ENCODE results near the gene OR2A12. TPM values are rescaled to one million over a fixed set of nuclear protein-coding genes. Genes with fewer than 3 reads are reported as not detected.

The OR2A12 gene, protein sequence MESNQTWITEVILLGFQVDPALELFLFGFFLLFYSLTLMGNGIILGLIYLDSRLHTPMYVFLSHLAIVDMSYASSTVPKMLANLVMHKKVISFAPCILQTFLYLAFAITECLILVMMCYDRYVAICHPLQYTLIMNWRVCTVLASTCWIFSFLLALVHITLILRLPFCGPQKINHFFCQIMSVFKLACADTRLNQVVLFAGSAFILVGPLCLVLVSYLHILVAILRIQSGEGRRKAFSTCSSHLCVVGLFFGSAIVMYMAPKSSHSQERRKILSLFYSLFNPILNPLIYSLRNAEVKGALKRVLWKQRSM
- not detected in 2 replicates for total RNA-seq (ENCODE audit: low replicate concordance)

DNA sequence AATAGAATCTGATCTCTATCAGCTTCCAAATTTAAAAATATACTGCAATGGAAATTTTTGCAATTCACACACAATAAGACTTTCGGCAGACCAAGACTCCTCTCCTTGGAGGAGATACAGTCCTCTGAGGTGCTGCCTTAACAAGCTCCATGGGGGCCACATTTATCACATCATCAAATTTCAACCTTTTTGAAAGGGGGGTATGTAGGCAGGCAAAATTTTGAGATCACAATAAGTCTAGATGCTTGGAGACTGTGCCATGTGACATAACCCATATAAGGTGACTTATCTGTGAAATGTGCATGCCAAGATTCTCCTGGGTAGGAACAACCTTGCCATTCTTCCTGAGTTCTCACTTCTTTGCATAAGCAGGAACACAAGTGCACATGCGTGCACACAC lies at the start of gene OR2A12:
TSS of gene OR2A12 (plus strand) at position 301 of the 400 bp plus-strand sequence. CDS start 8,830 bp downstream, outside the sequence.

GRCh38 chr7:144048648-144049047 lies 37.4 kb upstream of the OR2A12 start, which contains the start of gene OR2A5:
TSS of gene OR2A5 (plus strand) at chr7:144048948. CDS start at chr7:144050402, 1,454 bp downstream.

GRCh38 chr7:144069511-144069910 lies 16.6 kb upstream of the OR2A12 start, which contains the start of gene OR2A25:
TSS of gene OR2A25 (plus strand) at chr7:144069811. CDS start at chr7:144074220, 4,409 bp downstream.

DNA sequence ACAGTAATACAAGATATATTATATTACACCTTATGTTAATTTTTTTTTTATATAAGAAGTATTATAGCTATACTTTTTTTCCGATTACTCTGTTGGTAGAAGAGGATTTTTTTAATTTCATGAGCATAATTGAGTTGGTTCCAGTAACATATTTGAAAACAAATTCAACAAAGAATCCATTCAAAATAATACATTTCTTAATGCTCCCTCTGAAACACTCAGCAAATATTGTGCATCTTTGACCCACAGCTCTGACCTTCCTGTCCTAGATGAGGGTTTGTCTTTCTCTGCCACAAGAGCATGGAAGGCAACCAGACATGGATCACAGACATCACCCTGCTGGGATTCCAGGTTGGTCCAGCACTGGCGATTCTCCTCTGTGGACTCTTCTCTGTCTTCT lies 23.2 kb downstream of the OR2A12 start, which contains the start of gene OR2A2:
TSS of gene OR2A2 (plus strand) at position 301 of the 400 bp plus-strand sequence. CDS start at position 301, 0 bp downstream.

GRCh38 chr7:144122876-144123275 lies 36.8 kb downstream of the OR2A12 start, which contains the start of gene OR2A14:
TSS of gene OR2A14 (plus strand) at chr7:144123176. CDS start at chr7:144129113, 5,937 bp downstream.

Other genes starting within 250 kb of the OR2A12 start
- gene TCAF1, start 184.1 kb upstream of the OR2A12 start, total RNA-seq (ENCODE audit: low replicate concordance): 30.0 and 55.7 TPM in 2 replicates
- gene OR2F2, start 151.0 kb upstream of the OR2A12 start, total RNA-seq (ENCODE audit: low replicate concordance): not detected in 2 replicates
- not detected in 2 replicates for gene OR2F1, start 131.4 kb upstream of the OR2A12 start, total RNA-seq (ENCODE audit: low replicate concordance)
- gene OR6B1, start 86.0 kb upstream of the OR2A12 start, total RNA-seq (ENCODE audit: low replicate concordance): not detected in 2 replicates
- gene OR2A5, start 37.3 kb upstream of the OR2A12 start, total RNA-seq (ENCODE audit: low replicate concordance): not detected in 2 replicates
- not detected in 2 replicates for gene OR2A25, start 16.5 kb upstream of the OR2A12 start, total RNA-seq (ENCODE audit: low replicate concordance)
- not detected in 2 replicates for gene OR2A2, start 23.3 kb downstream of the OR2A12 start, total RNA-seq (ENCODE audit: low replicate concordance)
- gene OR2A14, start 36.9 kb downstream of the OR2A12 start, total RNA-seq (ENCODE audit: low replicate concordance): not detected in 2 replicates
- gene CTAGE4, start 97.2 kb downstream of the OR2A12 start, total RNA-seq (ENCODE audit: low replicate concordance): 0.23 and 0.35 TPM in 2 replicates
- 2.0 and 6.1 TPM in 2 replicates for gene ARHGEF35, start 109.6 kb downstream of the OR2A12 start, total RNA-seq (ENCODE audit: low replicate concordance)
- under 0.01 TPM in 1 of 2 replicates, not detected in the other for gene OR2A42, start 153.3 kb downstream of the OR2A12 start, total RNA-seq (ENCODE audit: low replicate concordance)
- gene OR2A7, start 178.5 kb downstream of the OR2A12 start, total RNA-seq (ENCODE audit: low replicate concordance): 0.23 TPM in 1 of 2 replicates, not detected in the other
- gene CTAGE8, start 183.0 kb downstream of the OR2A12 start, total RNA-seq (ENCODE audit: low replicate concordance): 0.12 TPM in 1 of 2 replicates, not detected in the other
- gene OR2A1, start 226.1 kb downstream of the OR2A12 start, total RNA-seq (ENCODE audit: low replicate concordance): 0.08 and 0.12 TPM in 2 replicates